ENCODE measurements around the gene ROBO1.

- TF ChIP-seq FOXM1 (IDR thresholded peaks at IDR 0.05; ENCODE audit: borderline replicate concordance) (no peak), SUZ12 (IDR thresholded peaks at IDR 0.05) (no peak), BHLHE40 (IDR thresholded peaks at IDR 0.05; ENCODE audit: borderline replicate concordance) (no peak), ELF4 (IDR thresholded peaks at IDR 0.05) (no peak), SP1 (IDR thresholded peaks at IDR 0.05) (no peak)
Observed at GRCh38 chr3:79040091-79040490, 727.7 kb downstream of the ROBO1 start.
